ENCODE data around the gene PLPPR4.

Gene PLPPR4

DNA sequence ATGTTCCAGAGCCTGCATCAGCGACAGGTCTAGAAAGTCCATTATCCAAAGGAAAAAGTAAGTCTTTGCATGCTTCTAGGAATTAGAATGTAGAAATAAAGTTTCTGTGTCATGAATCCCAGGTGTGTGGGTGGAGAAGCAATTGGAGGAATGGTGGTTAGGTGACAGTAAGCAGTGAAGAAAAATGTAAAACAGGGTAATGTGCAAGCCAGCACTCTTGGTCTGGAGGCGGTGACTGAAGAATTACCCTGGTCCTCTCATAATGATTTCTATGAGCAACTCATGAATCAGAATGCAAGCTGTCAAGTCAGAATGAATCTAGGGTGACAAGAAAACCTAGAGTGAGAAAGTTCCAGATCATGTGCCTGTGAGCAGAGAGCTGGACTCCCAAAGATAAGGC lies 33.6 kb downstream of the PLPPR4 start:
- Mint-ChIP-seq H3K36me3 (no peaks in the 10 kb centered on the region), H3K4me3 (no peak overlapping the region), H3K27me3 (peaks cover 2% of the 10 kb centered on the region), H3K4me1 (ENCODE audit: low read depth) (no peaks in the 10 kb centered on the region), H3K9me3 (ENCODE audit: low read depth) (peaks cover 2% of the 10 kb centered on the region), H3K27ac (no peak overlapping the region)

DNA sequence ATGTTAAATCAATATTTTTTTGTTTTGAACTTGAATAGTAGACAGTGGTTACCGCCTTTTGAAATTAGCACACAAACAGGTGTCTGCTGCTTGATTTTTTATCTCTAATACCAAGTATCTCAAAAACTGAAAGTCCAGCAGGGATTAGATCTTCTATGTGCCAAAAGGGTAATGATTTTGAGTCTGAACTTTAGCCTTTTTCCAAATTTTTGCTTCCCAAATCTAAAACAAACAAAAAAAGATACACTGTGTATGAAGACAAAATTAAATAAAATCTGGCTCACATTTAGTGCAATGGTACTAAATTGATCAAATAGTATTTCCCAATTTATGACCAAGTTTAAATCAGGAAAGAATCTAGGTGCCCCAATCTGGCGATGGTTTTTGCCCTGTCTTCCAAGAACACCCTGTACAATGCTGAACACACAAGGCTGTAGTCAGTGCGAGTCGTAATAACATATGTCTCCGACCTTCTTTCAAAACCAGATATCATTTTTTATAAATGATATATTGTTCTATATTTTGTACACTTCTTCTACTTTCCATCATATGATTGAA lies 40.5 kb downstream of the PLPPR4 start:
- Mint-ChIP-seq H3K27ac (no peak overlapping the region), H3K27me3 (peaks cover 4% of the 10 kb centered on the region), H3K9me3 (ENCODE audit: low read depth) (peaks cover 4% of the 10 kb centered on the region), H3K36me3 (no peaks in the 10 kb centered on the region), H3K4me3 (no peak overlapping the region), H3K4me1 (ENCODE audit: low read depth) (no peaks in the 10 kb centered on the region)

DNA sequence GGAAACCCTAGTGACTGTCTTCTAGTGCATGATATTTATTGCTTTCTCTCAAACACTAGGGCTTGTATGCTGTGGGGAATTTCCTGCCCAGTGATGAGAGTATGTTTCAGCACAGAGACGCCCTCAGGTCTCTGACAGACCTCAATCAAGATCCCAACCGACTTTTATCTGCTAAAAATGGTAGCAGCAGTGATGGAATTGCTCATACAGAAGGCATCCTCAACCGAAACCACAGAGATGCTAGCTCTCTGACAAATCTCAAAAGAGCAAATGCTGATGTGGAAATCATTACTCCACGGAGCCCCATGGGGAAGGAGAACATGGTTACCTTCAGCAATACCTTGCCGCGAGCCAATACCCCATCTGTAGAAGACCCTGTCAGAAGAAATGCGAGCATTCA lies 41.3 kb downstream of the PLPPR4 start:
- H3K27me3 Mint-ChIP-seq, result peaks cover 4% of the 10 kb centered on the region
- H3K36me3 Mint-ChIP-seq, result no peaks in the 10 kb centered on the region
- H3K27ac Mint-ChIP-seq, result no peak overlapping the region
- H3K4me3 Mint-ChIP-seq, result no peak overlapping the region
- H3K4me1 Mint-ChIP-seq (ENCODE audit: low read depth), result no peaks in the 10 kb centered on the region
- peaks cover 4% of the 10 kb centered on the region for H3K9me3 Mint-ChIP-seq (ENCODE audit: low read depth)

DNA sequence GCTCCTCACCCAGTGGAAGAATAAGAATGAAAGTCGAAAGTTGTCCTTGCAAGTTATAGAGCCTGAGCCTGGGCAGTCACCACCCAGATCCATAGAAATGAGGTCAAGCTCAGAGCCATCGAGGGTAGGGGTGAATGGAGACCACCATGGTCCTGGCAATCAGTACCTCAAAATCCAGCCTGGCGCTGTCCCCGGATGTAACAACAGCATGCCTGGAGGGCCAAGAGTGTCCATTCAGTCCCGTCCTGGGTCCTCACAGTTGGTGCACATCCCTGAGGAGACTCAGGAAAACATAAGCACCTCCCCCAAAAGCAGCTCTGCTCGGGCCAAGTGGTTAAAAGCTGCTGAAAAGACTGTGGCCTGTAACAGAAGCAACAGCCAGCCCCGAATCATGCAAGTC lies 41.8 kb downstream of the PLPPR4 start:
- Mint-ChIP-seq H3K27ac (no peak overlapping the region), H3K9me3 (ENCODE audit: low read depth) (peaks cover 4% of the 10 kb centered on the region), H3K36me3 (no peaks in the 10 kb centered on the region)

DNA sequence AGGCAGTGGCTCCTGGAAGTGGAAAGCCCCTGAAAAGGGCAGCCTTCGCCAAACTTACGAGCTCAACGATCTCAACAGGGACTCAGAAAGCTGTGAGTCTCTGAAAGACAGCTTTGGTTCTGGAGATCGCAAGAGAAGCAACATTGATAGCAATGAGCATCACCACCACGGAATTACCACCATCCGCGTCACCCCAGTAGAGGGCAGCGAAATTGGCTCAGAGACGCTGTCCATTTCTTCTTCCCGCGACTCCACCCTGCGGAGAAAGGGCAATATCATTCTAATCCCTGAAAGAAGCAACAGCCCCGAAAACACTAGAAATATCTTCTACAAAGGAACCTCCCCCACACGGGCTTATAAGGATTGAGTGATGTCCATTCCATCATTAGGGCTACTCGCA lies 42.4 kb downstream of the PLPPR4 start:
- no peaks in the 10 kb centered on the region for H3K36me3 Mint-ChIP-seq
- H3K4me3 Mint-ChIP-seq, result no peak overlapping the region
- no peaks in the 10 kb centered on the region for H3K4me1 Mint-ChIP-seq (ENCODE audit: low read depth)
- H3K27ac Mint-ChIP-seq, result no peak overlapping the region
- H3K27me3 Mint-ChIP-seq, result peaks cover 4% of the 10 kb centered on the region
- H3K9me3 Mint-ChIP-seq (ENCODE audit: low read depth), result peaks cover 4% of the 10 kb centered on the region

More for the DNA sequence above, 41.8 kb downstream of the PLPPR4 start:
- H3K4me1 Mint-ChIP-seq (ENCODE audit: low read depth), result no peaks in the 10 kb centered on the region
- H3K4me3 Mint-ChIP-seq, result no peak overlapping the region
- H3K27me3 Mint-ChIP-seq, result peaks cover 4% of the 10 kb centered on the region

DNA sequence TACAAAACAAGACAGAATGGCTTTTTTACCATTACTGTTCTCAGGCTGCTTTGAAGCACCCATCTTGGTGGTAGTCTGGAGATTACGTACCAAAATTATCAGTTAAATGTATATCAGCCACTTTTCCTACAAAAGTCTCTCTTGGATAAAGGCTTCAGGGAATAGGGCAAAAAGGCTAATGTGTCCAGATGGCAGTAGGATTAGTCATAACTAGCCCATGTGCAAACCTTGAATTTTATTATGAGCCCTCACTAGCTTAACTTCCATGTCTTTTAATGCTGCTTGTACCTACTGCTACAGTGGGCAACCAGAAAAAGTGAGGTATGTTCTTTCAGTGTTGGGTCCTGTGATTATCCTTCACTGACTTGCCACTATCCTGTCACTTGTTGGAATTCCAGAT lies 51.0 kb downstream of the PLPPR4 start:
- no peaks in the 10 kb centered on the region for H3K36me3 Mint-ChIP-seq
- no peak overlapping the region for H3K27ac Mint-ChIP-seq
- peaks cover 4% of the 10 kb centered on the region for H3K9me3 Mint-ChIP-seq (ENCODE audit: low read depth)
- H3K27me3 Mint-ChIP-seq, result peaks cover 13% of the 10 kb centered on the region
- no peaks in the 10 kb centered on the region for H3K4me1 Mint-ChIP-seq (ENCODE audit: low read depth)
- H3K4me3 Mint-ChIP-seq, result no peak overlapping the region

DNA sequence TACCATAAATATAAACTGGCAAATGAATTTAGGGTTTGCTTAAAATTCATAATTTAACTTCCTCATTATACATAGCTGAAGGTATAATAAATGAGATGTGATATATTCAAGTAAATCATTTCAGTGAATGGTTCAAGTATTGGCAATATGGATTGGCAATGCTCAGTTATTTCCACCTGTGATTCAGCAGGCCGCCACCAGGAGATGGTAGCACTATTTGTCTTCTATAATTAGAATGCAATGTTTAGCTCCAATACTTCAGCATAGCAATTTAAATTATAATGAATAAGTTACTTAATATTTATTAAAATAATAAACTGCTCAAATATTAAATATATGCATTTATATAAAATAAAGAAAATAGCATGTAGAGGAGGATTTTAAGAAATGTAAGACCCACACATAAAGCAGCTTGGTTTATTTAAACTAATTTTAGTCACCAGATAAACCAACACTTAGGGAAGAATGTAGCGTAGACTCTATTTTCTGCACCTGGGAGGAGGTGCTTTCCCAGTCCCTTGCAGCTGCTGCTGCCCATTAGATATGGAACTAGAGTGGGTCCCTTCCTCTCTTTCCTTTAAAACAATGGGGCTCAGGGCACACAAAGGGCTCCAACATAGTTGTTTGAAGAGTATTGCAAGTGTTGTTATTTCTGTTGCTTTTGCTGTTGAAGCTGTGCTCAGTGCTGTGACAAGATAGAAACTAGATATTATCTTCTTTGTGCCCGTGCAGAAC lies 62.1 kb downstream of the PLPPR4 start:
- Mint-ChIP-seq H3K27me3 (no peaks in the 10 kb centered on the region), H3K36me3 (no peaks in the 10 kb centered on the region), H3K4me1 (ENCODE audit: low read depth) (no peaks in the 10 kb centered on the region), H3K27ac (no peak overlapping the region), H3K4me3 (no peak overlapping the region), H3K9me3 (ENCODE audit: low read depth) (no peaks in the 10 kb centered on the region)

DNA sequence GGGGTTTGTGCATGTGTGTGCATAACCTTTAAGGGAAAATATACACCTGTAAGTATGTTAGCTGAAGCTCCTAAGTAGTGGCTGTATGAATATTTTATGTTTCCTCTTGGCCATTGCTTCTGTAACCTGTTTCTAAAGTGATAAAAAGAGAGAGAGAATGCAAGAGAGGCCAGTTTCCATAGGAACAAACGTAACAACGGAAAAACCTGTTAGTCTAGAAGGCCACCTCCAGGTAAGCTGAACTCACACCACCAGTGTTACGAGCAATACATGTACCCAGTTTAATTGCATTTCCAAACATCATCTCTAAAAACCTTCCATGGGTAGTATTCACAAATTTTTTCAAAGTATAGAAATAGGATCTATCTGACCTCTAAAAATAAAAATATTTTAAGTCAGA lies 63.1 kb downstream of the PLPPR4 start:
- Mint-ChIP-seq H3K27ac (no peak overlapping the region), H3K4me3 (no peak overlapping the region), H3K36me3 (no peaks in the 10 kb centered on the region), H3K27me3 (no peaks in the 10 kb centered on the region), H3K4me1 (ENCODE audit: low read depth) (no peaks in the 10 kb centered on the region), H3K9me3 (ENCODE audit: low read depth) (no peaks in the 10 kb centered on the region)

DNA sequence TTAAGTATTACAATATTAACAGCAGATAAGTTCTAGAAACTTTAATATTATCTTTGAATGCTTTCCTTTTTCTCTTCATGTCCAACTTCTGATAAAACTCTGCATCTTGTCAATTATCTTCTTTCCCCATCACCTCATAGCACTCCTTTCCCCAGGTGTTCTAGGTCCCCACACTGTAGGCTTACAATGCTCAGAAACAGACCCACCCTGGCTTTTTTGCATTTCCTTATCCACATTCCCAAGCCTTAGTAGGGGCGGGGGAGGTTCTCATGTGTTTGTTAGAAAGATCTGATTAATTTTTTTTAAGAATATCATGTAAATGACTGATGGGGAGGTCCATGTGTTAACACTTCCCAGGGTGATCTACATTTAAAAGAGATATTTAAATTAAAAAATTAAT lies 63.9 kb downstream of the PLPPR4 start:
- no peaks in the 10 kb centered on the region for H3K27me3 Mint-ChIP-seq
- H3K27ac Mint-ChIP-seq, result no peak overlapping the region
- H3K4me1 Mint-ChIP-seq (ENCODE audit: low read depth), result no peaks in the 10 kb centered on the region
- H3K4me3 Mint-ChIP-seq, result no peak overlapping the region
- no peaks in the 10 kb centered on the region for H3K36me3 Mint-ChIP-seq
- H3K9me3 Mint-ChIP-seq (ENCODE audit: low read depth), result no peaks in the 10 kb centered on the region

DNA sequence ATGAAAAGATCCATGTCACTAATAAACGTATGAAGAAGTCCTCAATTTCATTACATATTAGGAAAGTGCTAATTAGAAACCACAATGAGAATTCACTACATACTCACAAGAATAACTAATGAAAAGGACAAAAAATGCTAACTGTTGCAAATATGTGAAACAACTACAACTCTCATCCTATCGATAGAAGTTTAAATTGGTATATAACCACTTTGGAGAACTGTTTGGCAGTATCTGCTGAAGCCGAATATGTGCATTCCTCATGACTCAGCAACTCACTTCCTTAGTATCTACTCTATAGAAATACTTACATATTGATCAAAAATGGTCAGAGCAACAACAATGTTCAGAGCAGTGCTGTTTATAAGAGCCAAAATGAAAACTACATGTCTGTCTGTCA lies 66.8 kb downstream of the PLPPR4 start:
- no peaks in the 10 kb centered on the region for H3K27me3 Mint-ChIP-seq
- H3K9me3 Mint-ChIP-seq (ENCODE audit: low read depth), result no peaks in the 10 kb centered on the region
- no peaks in the 10 kb centered on the region for H3K36me3 Mint-ChIP-seq
- no peaks in the 10 kb centered on the region for H3K4me1 Mint-ChIP-seq (ENCODE audit: low read depth)
- H3K4me3 Mint-ChIP-seq, result no peak overlapping the region
- no peak overlapping the region for H3K27ac Mint-ChIP-seq

DNA sequence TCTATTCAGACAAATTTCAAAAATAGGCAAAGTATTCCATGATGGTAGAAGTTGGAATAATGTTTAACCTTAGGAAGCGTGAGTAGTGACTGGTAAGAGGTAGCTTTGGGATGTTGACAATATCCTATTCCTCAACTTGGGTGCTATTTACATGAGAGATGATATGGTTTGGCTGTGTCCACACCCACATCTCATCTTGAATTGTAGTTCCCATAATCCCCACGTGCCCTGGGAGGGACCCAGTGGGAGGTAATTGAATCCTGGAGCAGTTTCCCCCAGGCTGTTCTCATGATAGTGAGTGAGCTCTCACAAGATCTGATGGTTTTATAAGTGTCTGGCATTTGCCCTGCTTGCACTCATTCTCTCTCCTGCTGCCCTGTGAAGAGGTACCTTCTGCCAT lies 67.3 kb downstream of the PLPPR4 start:
- Mint-ChIP-seq H3K9me3 (ENCODE audit: low read depth) (no peaks in the 10 kb centered on the region), H3K36me3 (no peaks in the 10 kb centered on the region), H3K4me3 (no peak overlapping the region), H3K27ac (no peak overlapping the region), H3K4me1 (ENCODE audit: low read depth) (no peaks in the 10 kb centered on the region), H3K27me3 (no peaks in the 10 kb centered on the region)

DNA sequence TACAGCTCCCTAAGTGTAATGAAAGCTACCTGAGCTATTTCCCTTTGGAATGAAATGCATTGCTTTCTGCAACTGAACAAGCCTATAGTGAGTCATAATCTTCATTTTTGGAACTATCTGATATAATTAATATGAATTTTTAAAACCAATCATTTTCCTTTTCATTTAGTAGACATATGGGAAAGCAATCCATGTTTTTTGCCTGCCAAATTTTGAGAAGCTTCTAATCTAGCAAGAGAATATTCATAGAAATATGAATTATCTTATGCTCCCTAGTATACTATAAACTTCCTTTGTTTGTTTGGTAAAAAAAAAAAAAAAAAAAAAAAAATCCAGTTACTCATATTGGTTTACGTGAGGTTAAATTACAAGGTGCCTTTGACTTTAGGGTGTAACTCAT lies 68.3 kb downstream of the PLPPR4 start:
- Mint-ChIP-seq H3K36me3 (no peaks in the 10 kb centered on the region), H3K4me3 (no peak overlapping the region), H3K27me3 (no peaks in the 10 kb centered on the region), H3K9me3 (ENCODE audit: low read depth) (no peaks in the 10 kb centered on the region), H3K4me1 (ENCODE audit: low read depth) (no peaks in the 10 kb centered on the region), H3K27ac (no peak overlapping the region)

DNA sequence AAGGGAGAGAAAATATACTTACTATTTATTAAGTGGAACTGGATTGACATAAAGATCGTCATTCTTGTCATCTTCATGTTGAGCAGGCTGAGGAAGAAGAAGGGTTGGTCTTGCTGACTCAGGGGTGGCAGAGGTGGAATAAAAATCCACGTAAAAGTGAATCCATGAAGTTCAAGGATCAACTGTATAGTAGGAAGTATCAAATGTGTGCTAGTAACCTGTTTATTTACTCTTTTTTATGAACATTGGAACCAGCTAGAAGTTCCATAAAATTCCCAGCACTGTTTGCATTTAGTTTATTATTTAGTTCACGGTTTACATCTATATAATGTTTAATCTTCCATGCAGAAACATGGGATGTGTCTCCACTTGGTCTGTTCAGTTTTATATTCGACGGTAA lies 70.7 kb downstream of the PLPPR4 start:
- Mint-ChIP-seq H3K4me3 (no peak overlapping the region), H3K27ac (no peak overlapping the region), H3K27me3 (no peaks in the 10 kb centered on the region), H3K4me1 (ENCODE audit: low read depth) (no peaks in the 10 kb centered on the region), H3K36me3 (no peaks in the 10 kb centered on the region), H3K9me3 (ENCODE audit: low read depth) (no peaks in the 10 kb centered on the region)

DNA sequence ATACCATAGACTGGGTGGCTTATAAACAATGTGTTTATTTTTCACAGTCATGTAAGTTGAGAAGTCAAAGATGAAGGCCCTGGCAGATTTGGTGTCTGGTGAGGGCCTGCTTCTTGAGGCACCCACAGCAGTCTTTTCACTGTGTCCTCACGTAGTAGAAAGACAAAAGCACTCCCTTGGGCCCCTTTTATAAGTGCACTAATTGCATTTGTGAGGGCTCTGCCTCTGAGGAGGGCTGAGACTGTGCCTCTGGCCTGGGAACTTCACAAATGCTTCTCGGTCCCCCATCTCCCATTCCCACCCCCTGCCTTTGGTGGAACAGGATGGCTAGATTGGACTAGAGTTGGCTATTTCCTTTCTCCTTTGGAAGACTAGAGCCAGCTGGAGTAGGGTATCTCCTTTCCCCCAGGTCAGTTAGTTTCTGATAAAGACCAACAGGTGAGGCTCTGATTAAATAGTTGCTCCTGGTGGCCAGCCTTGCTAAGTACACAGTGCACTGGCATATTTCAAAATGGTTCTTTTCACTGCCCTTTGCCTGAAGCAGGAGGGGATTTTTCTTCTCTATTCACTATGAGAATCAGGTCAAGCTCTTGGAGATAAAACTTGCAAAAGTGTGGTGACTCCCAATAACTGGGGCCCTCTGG lies 82.9 kb downstream of the PLPPR4 start:
- peaks cover 4% of the 10 kb centered on the region for H3K27me3 Mint-ChIP-seq
- H3K4me3 Mint-ChIP-seq, result no peak overlapping the region
- H3K4me1 Mint-ChIP-seq (ENCODE audit: low read depth), result no peaks in the 10 kb centered on the region
- H3K36me3 Mint-ChIP-seq, result no peaks in the 10 kb centered on the region
- no peaks in the 10 kb centered on the region for H3K9me3 Mint-ChIP-seq (ENCODE audit: low read depth)
- no peak overlapping the region for H3K27ac Mint-ChIP-seq

DNA sequence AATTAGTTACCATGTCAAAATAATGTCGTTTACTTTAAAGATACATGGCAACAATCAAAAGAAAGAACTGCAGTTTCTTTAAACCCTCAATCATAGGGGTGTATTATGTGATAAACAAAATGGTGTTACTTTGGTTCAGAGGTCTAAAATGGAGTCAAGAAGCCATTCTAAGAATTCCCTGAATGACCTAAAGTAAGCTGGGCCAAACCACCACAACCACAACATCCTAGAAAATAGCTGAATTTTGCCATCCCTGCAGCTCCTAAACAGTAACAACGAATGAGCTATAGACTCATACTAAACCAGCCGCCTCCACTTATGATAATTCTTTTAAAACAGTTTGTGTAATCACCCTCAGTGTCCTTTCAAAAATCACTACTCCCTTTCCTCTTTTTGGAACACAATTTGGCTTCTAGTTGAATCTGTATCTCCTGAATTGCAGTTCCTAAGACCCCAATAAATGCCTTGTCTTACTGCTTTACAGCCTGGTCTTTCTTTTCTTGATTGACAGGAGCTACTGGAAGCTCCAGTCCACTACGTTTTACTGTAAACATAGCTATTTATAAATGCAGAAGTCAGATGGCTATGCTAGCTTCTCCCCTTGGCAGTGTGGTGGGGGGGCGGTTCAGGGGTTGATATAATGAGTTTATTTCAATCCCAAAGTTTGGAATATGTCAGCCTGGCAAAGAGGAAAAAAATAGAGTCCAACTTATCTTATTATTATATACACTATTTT lies 84.3 kb downstream of the PLPPR4 start:
- Mint-ChIP-seq H3K9me3 (ENCODE audit: low read depth) (no peaks in the 10 kb centered on the region), H3K27ac (no peak overlapping the region), H3K4me3 (no peak overlapping the region), H3K4me1 (ENCODE audit: low read depth) (no peaks in the 10 kb centered on the region), H3K36me3 (no peaks in the 10 kb centered on the region), H3K27me3 (no peaks in the 10 kb centered on the region)
